Activated T-cell treated with anti-CD3 and anti-CD28 coated beads, Interleukin-2, amount 50 U/mL, for 24 hours (primary cell): ENCODE data around the gene SLC9A7.

Experiments used
- DNase-seq: peaks from one replicate; pipeline ENCODE4 v3.0.0-alpha.2; 2020
- H3K27ac Mint-ChIP-seq: 2 replicates; pipeline ENCODE4 v1.8.0; 2020; ENCODE audit warnings: mild to moderate bottlenecking, mixed read lengths
- H3K27me3 Mint-ChIP-seq: 2 replicates; pipeline ENCODE4 v1.8.0; 2020; ENCODE audit warnings: mixed read lengths
- H3K36me3 Mint-ChIP-seq: 2 replicates; pipeline ENCODE4 v1.8.0; 2020; ENCODE audit warnings: low read depth, mixed read lengths
- H3K4me1 Mint-ChIP-seq: 2 replicates; pipeline ENCODE4 v1.8.0; 2020; ENCODE audit warnings: low read depth, mixed read lengths
- H3K4me3 Mint-ChIP-seq: 2 replicates; pipeline ENCODE4 v1.8.0; 2020; ENCODE audit warnings: mild to moderate bottlenecking, moderate library complexity, mixed read lengths
- H3K9me3 Mint-ChIP-seq: 2 replicates; pipeline ENCODE4 v1.8.0; 2020; ENCODE audit warnings: mixed read lengths

SLC9A7 gene

GRCh38 chrX:46665232-46666152 lies 93.4 kb downstream of the SLC9A7 start:
- Mint-ChIP-seq H3K4me3 (no peak overlapping the region), H3K9me3 (no peaks in the 10 kb centered on the region), H3K36me3 (peaks cover 34% of the 10 kb centered on the region), H3K4me1 (peaks cover 24% of the 10 kb centered on the region), H3K27me3 (peaks cover 36% of the 10 kb centered on the region), H3K27ac (peak overlapping the region; percentile 83)
- DNase-seq: peak; percentile 36

- no peak overlapping the region for H3K27ac Mint-ChIP-seq
- H3K9me3 Mint-ChIP-seq: no peaks in the 10 kb centered on the region
- H3K4me1 Mint-ChIP-seq: peaks cover 24% of the 10 kb centered on the region
- H3K27me3 Mint-ChIP-seq: peaks cover 19% of the 10 kb centered on the region
- no peak for DNase-seq
- H3K4me3 Mint-ChIP-seq: no peak overlapping the region
- H3K36me3 Mint-ChIP-seq: peaks cover 20% of the 10 kb centered on the region
Observed at GRCh38 chrX:46662188-46662958, 96.5 kb downstream of the SLC9A7 start.

- H3K27me3 Mint-ChIP-seq: peaks cover 19% of the 10 kb centered on the region
- no peak for DNase-seq
- no peak overlapping the region for H3K27ac Mint-ChIP-seq
- peaks cover 2% of the 10 kb centered on the region for H3K4me1 Mint-ChIP-seq
- H3K4me3 Mint-ChIP-seq: no peak overlapping the region
- peaks cover 5% of the 10 kb centered on the region for H3K36me3 Mint-ChIP-seq
- no peaks in the 10 kb centered on the region for H3K9me3 Mint-ChIP-seq
Observed at GRCh38 chrX:46653482-46653881, 105.4 kb downstream of the SLC9A7 start.

GRCh38 chrX:46649421-46650260 lies 109.3 kb downstream of the SLC9A7 start:
- Mint-ChIP-seq H3K9me3 (no peaks in the 10 kb centered on the region), H3K27ac (no peak overlapping the region), H3K27me3 (peaks cover 37% of the 10 kb centered on the region), H3K36me3 (peaks cover 9% of the 10 kb centered on the region), H3K4me3 (no peak overlapping the region), H3K4me1 (peaks cover 5% of the 10 kb centered on the region)
- DNase-seq: no peak

- H3K27ac Mint-ChIP-seq: no peak overlapping the region
- peaks cover 9% of the 10 kb centered on the region for H3K36me3 Mint-ChIP-seq
- no peak overlapping the region for H3K4me3 Mint-ChIP-seq
Observed at GRCh38 chrX:46648660-46649059, 110.3 kb downstream of the SLC9A7 start.

GRCh38 chrX:46647251-46647650 lies 111.7 kb downstream of the SLC9A7 start:
- Mint-ChIP-seq H3K27me3 (peaks cover 34% of the 10 kb centered on the region), H3K4me1 (peaks cover 4% of the 10 kb centered on the region), H3K36me3 (peaks cover 9% of the 10 kb centered on the region), H3K9me3 (no peaks in the 10 kb centered on the region), H3K4me3 (no peak overlapping the region), H3K27ac (no peak overlapping the region)
- DNase-seq: no peak

More at GRCh38 chrX:46648660-46649059, 110.3 kb downstream of the SLC9A7 start:
- peaks cover 33% of the 10 kb centered on the region for H3K27me3 Mint-ChIP-seq
- no peak for DNase-seq
- H3K4me1 Mint-ChIP-seq: peaks cover 5% of the 10 kb centered on the region
- no peaks in the 10 kb centered on the region for H3K9me3 Mint-ChIP-seq

- no peaks in the 10 kb centered on the region for H3K9me3 Mint-ChIP-seq
- DNase-seq: no peak
- H3K36me3 Mint-ChIP-seq: peaks cover 9% of the 10 kb centered on the region
- no peak overlapping the region for H3K27ac Mint-ChIP-seq
- H3K4me1 Mint-ChIP-seq: peaks cover 9% of the 10 kb centered on the region
- no peak overlapping the region for H3K4me3 Mint-ChIP-seq
- H3K27me3 Mint-ChIP-seq: peaks cover 40% of the 10 kb centered on the region
Observed at GRCh38 chrX:46645614-46646013, 113.3 kb downstream of the SLC9A7 start.

- peaks cover 11% of the 10 kb centered on the region for H3K4me1 Mint-ChIP-seq
- H3K9me3 Mint-ChIP-seq: no peaks in the 10 kb centered on the region
- no peak for DNase-seq
- no peak overlapping the region for H3K4me3 Mint-ChIP-seq
- H3K27ac Mint-ChIP-seq: no peak overlapping the region
- H3K27me3 Mint-ChIP-seq: peaks cover 35% of the 10 kb centered on the region
- H3K36me3 Mint-ChIP-seq: peaks cover 7% of the 10 kb centered on the region
Observed at GRCh38 chrX:46643636-46644035, 115.3 kb downstream of the SLC9A7 start.

GRCh38 chrX:46642145-46642544 lies 116.8 kb downstream of the SLC9A7 start:
- DNase-seq: peak; percentile 34
- Mint-ChIP-seq H3K27me3 (peaks cover 30% of the 10 kb centered on the region), H3K4me1 (peaks cover 24% of the 10 kb centered on the region), H3K36me3 (peaks cover 10% of the 10 kb centered on the region), H3K27ac (no peak overlapping the region), H3K9me3 (no peaks in the 10 kb centered on the region), H3K4me3 (no peak overlapping the region)

GRCh38 chrX:46637938-46638337 lies 121.0 kb downstream of the SLC9A7 start:
- Mint-ChIP-seq H3K27me3 (peaks cover 36% of the 10 kb centered on the region), H3K9me3 (no peaks in the 10 kb centered on the region), H3K4me3 (no peak overlapping the region), H3K4me1 (peaks cover 41% of the 10 kb centered on the region), H3K36me3 (peaks cover 10% of the 10 kb centered on the region), H3K27ac (no peak overlapping the region)
- DNase-seq: no peak

GRCh38 chrX:46636223-46636622 lies 122.7 kb downstream of the SLC9A7 start:
- H3K36me3 Mint-ChIP-seq: peaks cover 15% of the 10 kb centered on the region
- no peak for DNase-seq
- peaks cover 36% of the 10 kb centered on the region for H3K4me1 Mint-ChIP-seq
- H3K9me3 Mint-ChIP-seq: no peaks in the 10 kb centered on the region
- H3K27me3 Mint-ChIP-seq: peaks cover 43% of the 10 kb centered on the region
- H3K4me3 Mint-ChIP-seq: no peak overlapping the region
- no peak overlapping the region for H3K27ac Mint-ChIP-seq

GRCh38 chrX:46635186-46635585 lies 123.7 kb downstream of the SLC9A7 start:
- no peak for DNase-seq
- H3K9me3 Mint-ChIP-seq: no peaks in the 10 kb centered on the region
- peaks cover 20% of the 10 kb centered on the region for H3K36me3 Mint-ChIP-seq
- no peak overlapping the region for H3K4me3 Mint-ChIP-seq
- peaks cover 48% of the 10 kb centered on the region for H3K27me3 Mint-ChIP-seq
- peaks cover 36% of the 10 kb centered on the region for H3K4me1 Mint-ChIP-seq
- peak overlapping the region; percentile 41 for H3K27ac Mint-ChIP-seq

GRCh38 chrX:46634577-46634976 lies 124.3 kb downstream of the SLC9A7 start:
- Mint-ChIP-seq H3K4me3 (no peak overlapping the region), H3K36me3 (peaks cover 24% of the 10 kb centered on the region), H3K9me3 (no peaks in the 10 kb centered on the region), H3K27ac (peak overlapping the region; percentile 41), H3K4me1 (peaks cover 39% of the 10 kb centered on the region), H3K27me3 (peaks cover 51% of the 10 kb centered on the region)
- no peak for DNase-seq

- Mint-ChIP-seq H3K4me3 (no peak overlapping the region), H3K27me3 (peaks cover 52% of the 10 kb centered on the region), H3K27ac (no peak overlapping the region), H3K36me3 (peaks cover 30% of the 10 kb centered on the region), H3K4me1 (peaks cover 42% of the 10 kb centered on the region), H3K9me3 (no peaks in the 10 kb centered on the region)
- no peak for DNase-seq
Observed at GRCh38 chrX:46630141-46630540, 128.8 kb downstream of the SLC9A7 start.
